ENCODE results near the gene GNAQ.

The GNAQ gene

DNA sequence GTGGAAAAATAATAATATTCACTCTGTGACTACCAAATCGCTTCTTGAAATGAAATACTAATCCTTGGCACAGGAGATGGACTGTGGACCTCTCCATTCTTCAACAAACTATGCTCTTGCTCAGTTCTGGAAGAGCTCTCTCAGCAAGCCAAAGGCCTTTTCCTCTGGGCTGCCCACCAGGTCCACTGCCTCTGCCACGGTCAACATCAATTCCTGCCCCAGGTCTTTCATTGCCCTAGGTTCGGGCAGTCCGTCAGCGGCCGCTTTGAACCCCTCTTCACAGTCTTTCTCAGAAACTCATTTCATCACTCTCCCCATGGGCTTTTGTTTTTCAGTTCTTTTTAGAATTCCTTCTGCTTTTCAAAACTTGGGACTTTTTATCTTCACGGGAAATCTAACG lies 64.9 kb downstream of the GNAQ start:
- no peak for DNase-seq

DNA sequence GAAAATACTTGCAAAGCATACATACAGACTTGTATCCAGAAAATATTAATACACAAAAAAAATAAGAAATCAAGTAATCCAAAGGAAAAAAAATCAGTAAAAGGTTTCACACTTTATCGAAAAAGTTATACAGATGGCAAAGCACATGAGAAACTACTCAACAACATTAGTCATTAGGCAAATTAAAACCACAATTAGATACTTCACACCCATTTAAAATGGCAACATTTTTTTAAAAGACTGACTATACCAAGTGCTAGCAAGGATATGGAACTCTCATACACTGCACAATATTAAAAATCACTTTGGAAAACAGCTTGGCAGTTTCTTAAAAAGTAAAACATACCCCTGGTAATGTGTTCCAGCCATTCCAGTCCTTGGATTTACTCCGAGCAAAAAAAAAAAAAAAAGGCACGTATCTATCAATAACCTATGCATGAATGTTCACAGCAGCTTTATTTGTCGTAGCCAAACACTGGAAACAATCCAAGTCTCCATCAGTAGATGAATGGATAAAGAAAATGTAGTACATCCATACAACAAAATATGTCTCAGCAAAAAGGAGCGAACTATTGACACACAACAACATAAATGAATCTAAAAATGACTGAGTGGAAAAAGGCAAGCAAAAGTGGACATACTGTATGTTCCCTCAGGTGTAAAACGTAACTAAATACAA lies 66.0 kb downstream of the GNAQ start:
- no peak for DNase-seq

DNA sequence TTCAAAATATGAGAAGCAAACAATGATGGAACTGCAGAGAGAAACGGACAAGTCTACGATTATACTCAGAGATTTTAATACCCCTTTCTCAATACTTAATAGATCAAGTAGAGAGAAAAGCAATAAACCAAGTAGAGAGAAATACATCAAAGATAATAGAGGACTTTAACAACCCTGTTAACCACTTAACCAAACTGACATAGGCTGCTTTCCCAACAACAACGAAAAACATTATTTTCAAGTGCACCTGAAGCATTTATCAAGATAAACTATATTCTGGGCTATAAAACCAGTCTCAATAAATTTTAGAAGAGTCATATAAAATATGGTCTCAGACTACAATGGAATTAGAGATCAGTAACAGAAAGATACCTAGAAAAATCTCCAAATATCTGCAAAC lies 67.4 kb downstream of the GNAQ start:
- no peak for DNase-seq

DNA sequence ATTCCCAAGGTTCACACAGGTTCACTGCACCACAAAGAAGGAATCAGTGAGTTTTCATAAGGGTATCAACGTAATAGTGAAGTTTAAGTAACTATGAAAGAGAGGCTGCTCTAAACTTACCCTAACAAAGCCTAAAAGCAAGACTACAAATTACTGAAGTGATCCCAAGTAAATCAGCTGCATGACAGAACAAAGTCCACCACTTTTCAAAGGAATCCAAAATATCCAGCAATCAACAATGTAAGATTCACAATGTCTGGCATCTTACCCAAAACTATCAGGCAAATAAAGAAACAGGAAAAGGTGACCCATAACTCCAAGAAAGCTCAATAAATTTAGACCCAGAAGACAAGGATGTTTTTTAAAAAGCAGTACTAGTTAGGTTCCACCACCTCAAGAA lies 70.1 kb downstream of the GNAQ start:
- DNase-seq = no peak

GRCh38 chr9:77960356-77961153 lies 71.1 kb downstream of the GNAQ start:
- DNase-seq = no peak

- no peak for DNase-seq
These were observed 71.8 kb downstream of the GNAQ start for GRCh38 chr9:77959803-77960202.

GRCh38 chr9:77957652-77958051 lies 74.0 kb downstream of the GNAQ start:
- DNase-seq = no peak

DNA sequence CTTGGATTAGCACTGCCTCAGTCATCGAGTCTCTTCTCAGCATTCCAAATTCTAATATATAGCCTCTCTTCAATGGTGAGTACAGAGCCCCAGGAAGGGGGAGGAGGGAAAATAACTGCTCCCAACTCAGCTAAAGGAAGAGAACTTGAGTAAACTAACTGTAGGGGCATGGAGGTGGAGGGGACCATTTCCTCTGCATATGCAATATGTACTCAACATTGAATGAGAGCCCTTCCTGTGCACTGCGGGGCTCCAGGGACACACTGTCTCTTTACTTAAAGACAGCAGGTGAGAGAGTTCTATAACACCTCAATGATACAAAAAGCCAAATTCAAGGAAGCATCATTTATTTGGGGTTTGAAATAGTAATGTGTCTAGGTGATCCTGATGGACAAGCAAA lies 75.1 kb downstream of the GNAQ start:
- DNase-seq = no peak

DNA sequence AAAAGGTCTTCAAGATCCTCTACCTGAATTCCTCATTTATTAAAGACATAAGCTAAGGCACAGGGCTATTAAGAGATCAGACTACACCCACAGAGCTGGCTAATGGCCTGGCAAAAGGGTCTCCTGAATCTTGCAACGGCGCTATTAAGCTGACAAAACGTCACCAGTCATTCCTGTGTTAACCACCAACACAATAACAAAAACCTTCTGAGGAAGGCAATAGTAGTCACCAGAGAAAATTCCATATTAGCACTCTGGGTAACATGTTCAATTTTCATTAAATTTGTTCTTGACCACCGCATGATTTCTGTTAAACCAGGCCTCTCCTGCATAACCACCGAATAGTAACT lies 77.0 kb downstream of the GNAQ start:
- no peak for DNase-seq

DNA sequence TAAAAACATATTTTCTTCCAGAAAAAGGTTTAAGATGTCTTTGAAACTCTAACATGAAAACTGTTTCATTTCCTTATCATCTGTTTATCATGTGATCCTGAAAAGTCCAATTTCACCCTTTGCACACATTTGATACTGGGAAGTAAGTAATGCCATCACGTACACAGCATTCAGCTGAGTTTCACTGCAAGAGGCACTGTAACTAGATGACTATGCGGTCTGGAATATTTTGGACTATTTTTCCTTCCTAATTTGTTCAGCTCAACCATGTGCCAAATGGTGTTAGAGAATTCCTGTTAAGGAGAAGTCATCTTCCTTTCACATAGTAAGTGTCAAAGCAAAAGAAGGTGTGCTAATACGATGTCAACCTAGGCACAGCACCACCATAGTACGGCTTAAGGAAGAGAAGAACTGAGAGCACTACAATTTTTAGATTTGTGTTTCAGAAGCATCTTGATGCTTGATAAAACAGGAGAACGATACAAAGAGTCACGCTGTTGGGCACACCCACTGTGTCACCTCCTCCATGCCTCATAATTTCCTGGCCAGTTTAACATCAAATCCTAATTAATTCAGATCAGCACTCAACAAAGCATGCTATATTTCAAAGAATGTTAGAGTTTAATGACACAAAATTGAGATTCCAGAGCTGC lies 77.5 kb downstream of the GNAQ start:
- peak; percentile 51 to 85 for DNase-seq

DNA sequence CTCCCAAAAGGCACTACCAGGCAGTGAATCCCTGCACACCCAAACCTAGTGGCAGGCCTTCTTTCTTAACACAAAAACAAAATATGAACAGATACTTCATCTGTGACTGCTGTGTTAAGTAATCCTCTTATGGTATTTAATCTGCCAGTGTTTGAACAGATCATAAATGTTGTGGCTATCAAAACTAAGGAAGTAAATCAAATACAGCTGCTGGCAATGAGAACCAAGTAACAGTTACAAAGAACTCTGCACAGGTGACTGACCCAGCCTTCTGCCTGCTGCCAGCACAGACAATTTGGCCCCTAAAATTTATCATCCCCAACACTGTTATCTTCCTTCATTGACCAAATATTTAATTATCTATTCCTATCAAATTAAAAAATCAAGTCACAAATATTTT lies 78.0 kb downstream of the GNAQ start:
- DNase-seq = no peak

- DNase-seq = no peak
These were observed 78.8 kb downstream of the GNAQ start for GRCh38 chr9:77952635-77953328.

DNA sequence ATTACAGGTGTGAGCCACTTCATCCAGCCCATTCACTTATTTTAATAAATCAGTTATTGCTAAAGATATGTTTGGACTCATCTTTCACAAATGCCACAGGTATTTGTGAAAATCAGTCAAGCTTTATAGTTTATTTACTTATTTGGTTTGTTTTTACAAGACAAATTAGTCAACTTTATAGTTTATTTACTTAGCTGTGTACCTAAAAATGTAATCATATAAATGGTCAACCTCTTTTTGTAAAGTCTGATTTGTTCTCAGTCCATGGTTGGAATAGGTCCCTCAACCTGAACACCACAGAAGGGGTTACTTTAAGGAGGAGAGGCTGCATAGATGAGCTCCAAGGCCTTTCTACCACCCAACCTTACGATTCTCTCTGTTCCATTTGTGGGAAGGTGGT lies 80.2 kb downstream of the GNAQ start:
- no peak for DNase-seq

DNA sequence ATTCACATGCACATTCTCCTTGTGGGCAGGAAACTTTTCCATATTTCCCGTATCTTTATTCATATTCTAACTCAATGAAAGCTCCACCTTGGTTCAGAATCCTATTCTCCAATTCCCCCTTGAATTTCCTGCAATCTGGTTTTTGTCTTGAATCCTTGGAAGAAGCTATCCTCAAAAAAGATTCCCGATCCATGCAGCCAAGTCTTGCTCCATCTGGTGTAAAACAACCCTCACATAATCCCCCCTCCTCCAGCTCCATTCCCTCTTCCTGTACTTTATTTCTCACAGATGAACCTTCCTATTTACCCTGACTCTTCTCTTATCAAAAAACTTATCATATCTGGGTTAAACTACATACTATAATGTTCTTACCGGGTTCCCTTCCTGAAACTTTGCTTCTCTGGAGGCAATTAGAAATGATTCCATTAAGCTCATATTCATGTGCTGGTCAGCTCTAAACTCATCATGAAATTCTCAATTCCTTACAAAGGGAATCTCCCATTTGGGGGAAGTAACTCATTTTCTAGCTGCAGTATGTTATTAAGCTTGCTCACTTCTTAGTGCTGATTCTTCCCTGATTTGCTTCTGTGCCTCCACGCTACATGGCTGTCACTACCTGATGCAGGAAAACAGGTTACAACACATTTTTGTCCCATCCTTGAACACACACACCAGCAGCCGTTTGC lies 81.7 kb downstream of the GNAQ start:
- peak in 1 of 2 donors; percentile 51 for DNase-seq

DNA sequence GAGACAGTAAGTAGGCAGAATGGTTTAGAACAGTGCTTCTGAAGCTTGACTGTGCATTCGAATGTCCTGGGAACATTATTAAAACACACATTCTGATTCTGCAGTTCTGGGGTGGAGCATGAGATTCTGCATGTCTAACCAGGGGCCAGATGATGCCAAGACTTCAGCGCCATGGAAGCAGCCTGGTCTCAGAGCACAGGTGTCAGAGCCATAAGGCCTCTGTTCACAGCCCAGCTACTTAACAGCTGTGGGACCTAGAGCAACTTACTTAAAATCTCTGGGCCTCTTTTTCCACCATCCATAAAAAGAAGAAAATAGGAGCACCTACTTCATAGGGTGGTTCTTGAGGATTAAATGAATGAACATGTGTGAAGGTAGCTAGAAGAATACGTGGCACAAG lies 84.0 kb downstream of the GNAQ start:
- DNase-seq = no peak

- peak; percentile 43 to 54 for DNase-seq
These were observed 84.5 kb downstream of the GNAQ start for GRCh38 chr9:77946969-77947620.

- DNase-seq = peak; percentile 46 to 75
These were observed 85.3 kb downstream of the GNAQ start for GRCh38 chr9:77946296-77946695.

DNA sequence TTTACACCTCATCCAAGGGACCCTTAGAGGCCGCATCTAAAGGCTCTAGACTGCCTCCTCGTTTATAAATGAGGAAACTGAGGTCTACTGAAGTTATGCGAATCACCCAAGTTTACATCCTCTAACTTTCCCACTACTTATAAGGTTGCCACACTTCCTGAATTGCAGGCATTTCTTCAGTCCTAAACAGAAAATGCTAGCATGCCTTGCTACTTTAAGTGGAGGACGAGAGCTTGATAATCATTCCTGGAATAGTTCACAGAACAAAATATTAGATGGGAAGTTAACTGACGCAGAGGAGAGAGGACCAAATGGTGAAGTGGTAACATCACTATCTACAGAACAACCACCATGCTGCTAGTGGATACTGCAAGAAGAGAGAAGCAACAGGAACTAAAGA lies 85.8 kb downstream of the GNAQ start:
- peak; percentile 83 to 89 for DNase-seq

- peak; percentile 77 to 81 for DNase-seq
These were observed 86.9 kb downstream of the GNAQ start for GRCh38 chr9:77944556-77945243.

GRCh38 chr9:77943057-77943456 lies 88.6 kb downstream of the GNAQ start:
- no peak for DNase-seq

GRCh38 chr9:77939149-77939668 lies 92.4 kb downstream of the GNAQ start:
- DNase-seq = no peak

Data from inflammatory macrophage treated with lipopolysaccharide for 1 hour (primary cell).